ENCODE results near the gene TMEM150A.
"Not testable (repeated sequence)": the region's sequence is repeated elsewhere in the genome, so short reads cannot be mapped to it uniquely, and the experiment has no call there.

Gene TMEM150A

GRCh38 chr2:85592299-85592698 lies 10.2 kb downstream of the TMEM150A start:
- not testable (repeated sequence) for DNase-seq

GRCh38 chr2:85591563-85591962 lies 10.9 kb downstream of the TMEM150A start:
- DNase-seq = no peak

GRCh38 chr2:85590950-85591349 lies 11.5 kb downstream of the TMEM150A start:
- DNase-seq = no peak

GRCh38 chr2:85589982-85590791 lies 12.3 kb downstream of the TMEM150A start:
- no peak for DNase-seq

- no peak for DNase-seq
These were observed 13.3 kb downstream of the TMEM150A start for GRCh38 chr2:85589181-85589580.

- no peak for DNase-seq
These were observed 13.9 kb downstream of the TMEM150A start for GRCh38 chr2:85588645-85589044.

GRCh38 chr2:85588236-85588635 lies 14.3 kb downstream of the TMEM150A start:
- peak; percentile 37 for DNase-seq

GRCh38 chr2:85585781-85586105 lies 16.8 kb downstream of the TMEM150A start:
- no peak for DNase-seq

- no peak for DNase-seq
These were observed 17.4 kb downstream of the TMEM150A start for GRCh38 chr2:85584857-85585780.

- DNase-seq = peak; percentile 41
These were observed 18.1 kb downstream of the TMEM150A start, which contains the start of gene VAMP5 for GRCh38 chr2:85584354-85584856. Gene VAMP5 (plus strand): TSS chr2:85584431. CDS start chr2:85584491, 60 bp downstream.

GRCh38 chr2:85583667-85584353 lies 18.7 kb downstream of the TMEM150A start:
- DNase-seq = peak; percentile 35

GRCh38 chr2:85582492-85582891 lies 20.0 kb downstream of the TMEM150A start:
- no peak for DNase-seq

- no peak for DNase-seq
These were observed 22.3 kb downstream of the TMEM150A start for GRCh38 chr2:85580206-85580605.

GRCh38 chr2:85579266-85579935 lies 23.1 kb downstream of the TMEM150A start:
- DNase-seq = peak; percentile 67

GRCh38 chr2:85578243-85579180 lies 24.0 kb downstream of the TMEM150A start:
- DNase-seq = peak; percentile 82

GRCh38 chr2:85577386-85578242 lies 24.9 kb downstream of the TMEM150A start, which contains the start of gene VAMP8:
Gene VAMP8 (plus strand): TSS chr2:85577586. CDS start chr2:85577647, 61 bp downstream.
- peak; percentile 76 for DNase-seq

GRCh38 chr2:85577063-85577385 lies 25.5 kb downstream of the TMEM150A start:
- DNase-seq = no peak

GRCh38 chr2:85575739-85576138 lies 26.8 kb downstream of the TMEM150A start:
- DNase-seq = no peak

GRCh38 chr2:85566265-85566664 lies 36.2 kb downstream of the TMEM150A start:
- no peak for DNase-seq

- DNase-seq = no peak
These were observed 38.3 kb downstream of the TMEM150A start for GRCh38 chr2:85564144-85564563.
